ENCODE results near the gene TYK2.

- TF ChIP-seq CTCF (IDR thresholded peaks at IDR 0.05) (no peak), POLR2A (IDR thresholded peaks at IDR 0.05) (no peak)
Measured at GRCh38 chr19:10384580-10384979, 4.2 kb upstream of the TYK2 start.
